Measurements from ENCODE around the gene RBBP8. TPM values are rescaled to one million over a fixed set of nuclear protein-coding genes. Genes with fewer than 3 reads are reported as not detected.

RBBP8 gene
- total RNA-seq, 2 experiments from 2014 or later = 1.2 to 2.5 TPM

DNA sequence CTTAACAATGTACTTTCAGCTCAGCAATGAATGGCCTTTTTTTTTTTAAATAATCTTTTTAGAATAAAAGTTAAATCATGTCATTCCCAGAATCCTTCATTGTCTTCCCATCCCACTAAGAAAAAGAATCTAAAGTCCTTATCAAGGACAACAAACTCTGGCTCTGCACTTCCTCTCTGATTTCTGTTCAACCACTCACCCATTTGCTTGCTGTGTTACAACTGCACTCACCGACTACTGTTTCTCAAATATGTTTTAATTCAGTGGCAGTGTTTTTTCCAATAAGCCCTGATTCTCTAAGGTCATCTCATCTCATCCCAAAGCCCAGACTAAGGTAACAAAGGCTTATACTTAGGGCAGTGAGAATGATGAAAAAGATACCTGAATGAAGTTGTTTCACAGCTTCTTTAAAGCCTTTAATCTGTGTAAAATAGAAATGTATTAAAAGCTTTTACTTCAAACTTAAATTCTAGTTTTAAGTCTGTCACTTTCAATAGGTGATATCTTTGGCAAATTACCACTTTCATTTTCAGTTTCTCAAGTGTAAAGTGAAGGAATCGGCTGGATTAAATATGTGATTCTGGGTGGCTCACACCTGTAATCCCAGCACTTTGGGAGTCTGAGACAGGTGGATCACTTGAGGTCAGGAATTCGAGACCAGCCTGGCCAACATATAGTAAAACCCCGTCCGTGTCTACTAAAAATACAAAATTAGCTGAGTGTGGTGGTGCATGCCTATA, 87.6 kb downstream of the RBBP8 start:
- Histone ChIP-seq H3K36me3 (ENCODE audit: insufficient read depth, low read length) (no peaks in the 10 kb centered on the region), H3K4me3 (ENCODE audit: low read length) (no peak overlapping the region), H3K4me1 (ENCODE audit: insufficient read depth, low read length) (no peaks in the 10 kb centered on the region), H3K27me3 (ENCODE audit: control insufficient read depth in 1 of 2, insufficient read depth in 2 of 2, low read length in 2 of 2) (no peaks in the 10 kb centered on the region), H3K27ac (ENCODE audit: low read depth in 1 of 2, low read length in 2 of 2) (no peak overlapping the region), H3K9me3 (ENCODE audit: control insufficient read depth in 1 of 2, insufficient read depth in 1 of 2, low read length in 2 of 2) (no peaks in the 10 kb centered on the region)
- POLR2A ChIA-PET = no interaction called here
- ATAC-seq (ENCODE audit: poor library complexity) = no peak
- H3K9me3 Mint-ChIP-seq = no peaks in the 10 kb centered on the region
- peak in 1 of 14 experiments; percentile 36 for DNase-seq
- no peaks in the 10 kb centered on the region for H3K36me3 Mint-ChIP-seq (ENCODE audit: low read depth)
- peaks cover 12% of the 10 kb centered on the region for H3K4me1 Mint-ChIP-seq (ENCODE audit: low read depth)
- intact Hi-C loops (cut with DNase I, micrococcal nuclease) = no loop called here
- peak overlapping the region; percentile 45 for H3K4me3 Mint-ChIP-seq
- no peaks in the 10 kb centered on the region for H3K27me3 Mint-ChIP-seq
- CTCF ChIA-PET = no interaction called here
- peak overlapping the region; percentile 0 for H3K27ac Mint-ChIP-seq
- TF ChIP-seq, protein P1, sequence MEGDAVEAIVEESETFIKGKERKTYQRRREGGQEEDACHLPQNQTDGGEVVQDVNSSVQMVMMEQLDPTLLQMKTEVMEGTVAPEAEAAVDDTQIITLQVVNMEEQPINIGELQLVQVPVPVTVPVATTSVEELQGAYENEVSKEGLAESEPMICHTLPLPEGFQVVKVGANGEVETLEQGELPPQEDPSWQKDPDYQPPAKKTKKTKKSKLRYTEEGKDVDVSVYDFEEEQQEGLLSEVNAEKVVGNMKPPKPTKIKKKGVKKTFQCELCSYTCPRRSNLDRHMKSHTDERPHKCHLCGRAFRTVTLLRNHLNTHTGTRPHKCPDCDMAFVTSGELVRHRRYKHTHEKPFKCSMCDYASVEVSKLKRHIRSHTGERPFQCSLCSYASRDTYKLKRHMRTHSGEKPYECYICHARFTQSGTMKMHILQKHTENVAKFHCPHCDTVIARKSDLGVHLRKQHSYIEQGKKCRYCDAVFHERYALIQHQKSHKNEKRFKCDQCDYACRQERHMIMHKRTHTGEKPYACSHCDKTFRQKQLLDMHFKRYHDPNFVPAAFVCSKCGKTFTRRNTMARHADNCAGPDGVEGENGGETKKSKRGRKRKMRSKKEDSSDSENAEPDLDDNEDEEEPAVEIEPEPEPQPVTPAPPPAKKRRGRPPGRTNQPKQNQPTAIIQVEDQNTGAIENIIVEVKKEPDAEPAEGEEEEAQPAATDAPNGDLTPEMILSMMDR (IDR thresholded peaks at IDR 0.05) = no peak

DNA sequence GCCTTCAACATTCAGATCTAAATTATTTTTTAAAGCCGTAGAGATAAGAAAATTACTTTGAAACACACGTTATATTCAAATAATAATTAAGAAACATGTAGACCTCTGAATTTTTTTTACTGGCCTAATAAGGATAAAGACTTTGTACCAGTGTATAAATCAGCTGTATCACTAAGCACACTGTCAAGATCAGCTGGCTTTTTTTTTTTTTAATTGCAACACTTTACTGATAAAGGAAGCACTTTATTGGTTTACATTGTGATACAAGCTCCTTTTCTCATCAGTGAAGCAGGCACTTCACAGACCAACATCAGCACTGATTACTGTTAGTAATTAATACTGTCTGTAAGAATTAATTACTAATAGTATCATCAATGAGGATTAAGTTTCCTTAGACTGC, 88.5 kb downstream of the RBBP8 start:
- Histone ChIP-seq H3K36me3 (ENCODE audit: insufficient read depth, low read length) (no peaks in the 10 kb centered on the region), H3K4me1 (ENCODE audit: insufficient read depth, low read length) (no peaks in the 10 kb centered on the region), H3K4me3 (ENCODE audit: low read length) (no peak overlapping the region), H3K9me3 (ENCODE audit: control insufficient read depth in 1 of 2, insufficient read depth in 1 of 2, low read length in 2 of 2) (no peaks in the 10 kb centered on the region), H3K27me3 (ENCODE audit: control insufficient read depth in 1 of 2, insufficient read depth in 2 of 2, low read length in 2 of 2) (no peaks in the 10 kb centered on the region), H3K27ac (ENCODE audit: low read depth in 1 of 2, low read length in 2 of 2) (no peak overlapping the region)
- intact Hi-C loops (cut with DNase I, micrococcal nuclease) = no loop called here
- TF ChIP-seq, protein P1 (IDR thresholded peaks at IDR 0.05) = no peak
- Mint-ChIP-seq H3K36me3 (ENCODE audit: low read depth) (no peaks in the 10 kb centered on the region), H3K27me3 (no peaks in the 10 kb centered on the region), H3K4me3 (no peak overlapping the region), H3K9me3 (no peaks in the 10 kb centered on the region), H3K4me1 (ENCODE audit: low read depth) (peaks cover 12% of the 10 kb centered on the region), H3K27ac (no peak overlapping the region)
- no peak for DNase-seq
- CTCF ChIA-PET = no interaction called here
- ATAC-seq (ENCODE audit: poor library complexity) = no peak
- POLR2A ChIA-PET = no interaction called here

DNA sequence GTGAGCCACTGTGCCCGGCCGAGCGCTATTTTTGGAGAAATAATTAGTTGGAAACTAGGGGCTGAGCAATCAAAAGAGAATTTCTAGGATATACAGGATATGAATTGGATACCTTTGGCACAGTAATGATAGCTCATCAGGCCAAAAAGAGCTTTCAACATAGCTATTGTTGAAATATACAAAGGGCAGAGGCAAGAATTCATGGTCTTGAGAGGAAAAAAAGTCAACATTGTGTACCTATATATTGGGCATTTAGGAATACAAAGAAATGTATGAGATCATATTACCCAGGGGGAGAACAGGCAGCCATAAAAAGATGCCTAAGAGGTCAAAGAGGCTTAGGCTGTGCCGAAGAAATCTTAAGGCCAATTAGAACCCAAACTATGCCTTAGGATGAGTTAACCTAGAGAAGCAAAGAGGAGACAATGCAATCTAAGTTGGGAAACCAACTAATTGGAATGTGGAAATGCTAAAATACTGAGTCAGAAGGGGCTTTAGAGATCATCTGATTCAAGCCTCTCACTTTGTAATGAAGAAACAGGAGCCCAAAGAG, 99.0 kb downstream of the RBBP8 start:
- Mint-ChIP-seq H3K4me3 (no peak overlapping the region), H3K27me3 (no peaks in the 10 kb centered on the region), H3K4me1 (ENCODE audit: low read depth) (peaks cover 8% of the 10 kb centered on the region), H3K9me3 (no peaks in the 10 kb centered on the region), H3K27ac (no peak overlapping the region), H3K36me3 (ENCODE audit: low read depth) (no peaks in the 10 kb centered on the region)
- ATAC-seq (ENCODE audit: poor library complexity) (no peak), DNase-seq (no peak)
- H3K4me3 ChIP-seq (ENCODE audit: low read length) = no peak overlapping the region
- H3K9me3 ChIP-seq (ENCODE audit: control insufficient read depth in 1 of 2, insufficient read depth in 1 of 2, low read length in 2 of 2) = no peaks in the 10 kb centered on the region
- H3K36me3 ChIP-seq (ENCODE audit: insufficient read depth, low read length) = no peaks in the 10 kb centered on the region
- POLR2A ChIA-PET = interaction anchor here (0.8 kb wide), 1 partner anchor 40 kb away, joined by 3 read pairs; no protein-coding TSS in a partner anchor
- no peak overlapping the region for H3K27ac ChIP-seq (ENCODE audit: low read depth in 1 of 2, low read length in 2 of 2)
- no peaks in the 10 kb centered on the region for H3K27me3 ChIP-seq (ENCODE audit: control insufficient read depth in 1 of 2, insufficient read depth in 2 of 2, low read length in 2 of 2)
- CTCF ChIA-PET = interaction anchor here (0.8 to 1.6 kb wide), 5 partner anchors 100 to 380 kb away, joined by 4 to 20 read pairs (median 4); no protein-coding TSS in a partner anchor
- intact Hi-C loops (cut with DNase I, micrococcal nuclease) = loop anchor here (2.0 to 10.0 kb wide), 5 partner anchors 40 to 381 kb away; no protein-coding TSS in a partner anchor
- no peaks in the 10 kb centered on the region for H3K4me1 ChIP-seq (ENCODE audit: insufficient read depth, low read length)
- TF ChIP-seq, protein P1 (IDR thresholded peaks at IDR 0.05) = no peak

Data from CD4-positive, alpha-beta T cell (primary cell).